ENCODE data around the gene IL6R. TPM values are rescaled to one million over a fixed set of nuclear protein-coding genes. Genes with fewer than 3 reads are reported as not detected.
A peak's percentile ranks its signal among the peaks of the same experiment; 100 is the strongest.
"Not testable (repeated sequence)": the region's sequence is repeated elsewhere in the genome, so short reads cannot be mapped to it uniquely, and the experiment has no call there.

The IL6R gene
- total RNA-seq, 1 donor from 2014 or later = 3.3 TPM

DNA sequence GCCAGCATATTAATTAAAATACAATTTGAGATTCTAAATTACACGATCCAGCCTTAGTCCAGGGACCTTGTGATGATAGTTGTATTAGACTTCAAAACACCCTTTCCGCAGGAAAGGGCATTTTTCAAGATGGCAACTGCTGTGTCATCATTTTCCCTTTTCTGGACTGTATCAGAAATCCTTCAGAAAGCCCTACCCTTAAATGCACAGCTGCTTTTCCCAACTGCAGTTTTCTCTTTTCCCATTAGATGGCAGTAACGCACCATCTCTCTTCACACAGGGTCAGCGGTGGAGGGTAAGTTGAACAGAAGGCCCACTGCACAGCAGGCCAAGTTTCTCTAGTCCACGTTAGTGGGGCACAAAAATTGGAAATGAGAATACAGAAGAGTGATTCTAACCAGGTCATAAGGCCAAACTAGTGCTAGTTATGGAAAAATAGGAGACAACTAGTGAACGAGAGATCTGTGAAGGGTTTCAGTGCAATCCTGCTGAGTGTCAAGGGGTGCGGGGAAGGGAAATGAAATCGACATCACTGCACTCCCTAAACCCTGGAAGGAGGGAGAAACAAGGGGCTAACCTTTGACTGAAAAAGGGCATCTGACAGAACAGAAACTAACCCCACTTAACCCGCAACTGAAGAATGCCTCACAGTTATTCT, 74.8 kb downstream of the IL6R start:
- H3K4me3 Mint-ChIP-seq = no peak overlapping the region
- intact Hi-C loops (cut with micrococcal nuclease) = loop anchor here (1.0 to 5.0 kb wide), 2 partner anchors 66 to 73 kb away; partner anchors contain the start of gene IL6R
- H3K27me3 Mint-ChIP-seq = peaks cover 11% of the 10 kb centered on the region
- H3K4me1 Mint-ChIP-seq = peaks cover 14% of the 10 kb centered on the region
- no peaks in the 10 kb centered on the region for H3K9me3 Mint-ChIP-seq
- no peaks in the 10 kb centered on the region for H3K36me3 Mint-ChIP-seq (ENCODE audit: low read depth)
- no peak overlapping the region for H3K27ac Mint-ChIP-seq
- DNase-seq = peak; percentile 92

DNA sequence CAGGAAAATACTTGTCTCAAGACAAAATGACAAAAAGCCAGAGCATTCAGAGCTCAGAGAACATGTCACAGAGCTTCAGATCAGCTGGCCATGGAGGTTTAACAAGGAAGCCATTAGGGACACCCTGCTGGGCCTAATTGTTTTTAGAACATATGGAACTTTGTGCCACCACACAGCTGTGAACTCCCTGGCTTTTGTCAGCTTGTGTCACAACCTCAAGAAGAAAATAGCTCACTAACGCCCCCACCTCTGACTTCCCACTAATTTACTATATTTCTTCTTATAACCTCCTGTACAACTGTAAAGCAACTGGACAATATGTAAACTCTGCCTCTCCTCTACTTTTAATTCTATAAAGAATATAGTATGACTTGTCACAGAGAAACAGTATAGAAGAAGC, 75.9 kb downstream of the IL6R start:
- H3K4me3 Mint-ChIP-seq = no peak overlapping the region
- DNase-seq = no peak
- no peak overlapping the region for H3K27ac Mint-ChIP-seq
- intact Hi-C loops (cut with micrococcal nuclease) = no loop called here
- H3K27me3 Mint-ChIP-seq = peaks cover 15% of the 10 kb centered on the region
- no peaks in the 10 kb centered on the region for H3K9me3 Mint-ChIP-seq
- H3K36me3 Mint-ChIP-seq (ENCODE audit: low read depth) = no peaks in the 10 kb centered on the region
- peaks cover 14% of the 10 kb centered on the region for H3K4me1 Mint-ChIP-seq

DNA sequence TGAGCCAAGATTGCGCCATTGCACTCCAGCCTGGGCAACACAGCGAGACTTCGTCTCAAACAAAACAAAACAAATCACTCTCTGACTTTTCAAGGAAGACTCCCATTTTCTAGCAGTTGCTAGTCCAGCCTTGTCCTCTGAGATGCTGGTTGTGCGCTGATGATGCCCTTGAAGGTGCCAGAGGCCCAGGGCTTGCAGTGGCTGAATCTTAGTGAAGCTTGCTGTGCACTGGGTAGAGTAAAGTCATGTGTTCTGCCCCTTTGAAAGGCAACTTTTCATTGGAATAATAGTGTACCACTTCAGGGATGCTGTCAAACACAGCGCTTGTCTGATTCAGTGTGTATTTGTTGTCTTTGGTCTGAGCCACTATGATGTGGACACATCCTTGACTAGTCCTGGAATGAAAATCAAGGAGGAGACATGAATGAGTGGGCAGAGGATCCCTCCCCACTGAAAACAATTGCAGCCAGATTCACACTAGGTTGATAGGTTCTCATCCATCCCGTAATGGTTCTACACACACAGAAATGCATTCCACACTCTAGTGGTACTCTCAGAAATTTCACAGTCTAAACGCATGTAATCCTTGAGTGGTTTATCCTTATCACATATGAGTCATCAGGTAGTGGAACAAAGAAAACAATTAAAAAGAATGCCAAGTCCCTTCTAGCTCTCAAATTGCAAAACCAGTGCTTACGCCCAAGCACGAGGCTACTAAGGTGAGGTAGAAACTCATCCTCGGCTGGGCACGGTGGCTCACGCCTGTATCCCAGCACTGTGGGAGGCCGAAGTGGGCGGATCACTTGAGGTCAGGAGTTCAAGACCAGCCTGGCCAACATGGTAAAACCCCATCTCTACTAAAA, 79.0 kb downstream of the IL6R start:
- no peaks in the 10 kb centered on the region for H3K9me3 Mint-ChIP-seq
- no peak overlapping the region for H3K4me3 Mint-ChIP-seq
- H3K36me3 Mint-ChIP-seq (ENCODE audit: low read depth) = no peaks in the 10 kb centered on the region
- peaks cover 19% of the 10 kb centered on the region for H3K27me3 Mint-ChIP-seq
- peaks cover 2% of the 10 kb centered on the region for H3K4me1 Mint-ChIP-seq
- no peak overlapping the region for H3K27ac Mint-ChIP-seq
- no peak for DNase-seq
- intact Hi-C loops (cut with micrococcal nuclease) = no loop called here

DNA sequence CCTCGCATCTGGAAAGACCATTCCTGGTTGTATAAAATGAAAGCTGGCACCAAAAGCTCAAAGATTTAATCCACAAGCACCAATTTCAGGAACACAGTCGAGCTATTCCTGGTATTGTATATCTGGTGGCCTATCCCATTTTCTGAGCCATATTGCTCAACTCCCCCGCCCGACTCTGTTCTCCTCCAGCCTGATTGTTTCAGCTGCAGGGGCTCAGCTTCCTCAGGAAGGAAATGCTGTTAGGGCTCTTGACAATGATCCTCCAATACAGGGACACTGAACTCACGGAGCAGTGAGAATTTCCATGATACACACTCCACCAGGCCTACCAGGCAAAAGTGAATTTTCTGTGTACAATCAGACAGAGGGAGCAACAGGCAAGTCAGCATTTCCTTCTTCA, 80.0 kb downstream of the IL6R start:
- Mint-ChIP-seq H3K4me3 (no peak overlapping the region), H3K27me3 (peaks cover 23% of the 10 kb centered on the region)
- intact Hi-C loops (cut with micrococcal nuclease) = no loop called here

DNA sequence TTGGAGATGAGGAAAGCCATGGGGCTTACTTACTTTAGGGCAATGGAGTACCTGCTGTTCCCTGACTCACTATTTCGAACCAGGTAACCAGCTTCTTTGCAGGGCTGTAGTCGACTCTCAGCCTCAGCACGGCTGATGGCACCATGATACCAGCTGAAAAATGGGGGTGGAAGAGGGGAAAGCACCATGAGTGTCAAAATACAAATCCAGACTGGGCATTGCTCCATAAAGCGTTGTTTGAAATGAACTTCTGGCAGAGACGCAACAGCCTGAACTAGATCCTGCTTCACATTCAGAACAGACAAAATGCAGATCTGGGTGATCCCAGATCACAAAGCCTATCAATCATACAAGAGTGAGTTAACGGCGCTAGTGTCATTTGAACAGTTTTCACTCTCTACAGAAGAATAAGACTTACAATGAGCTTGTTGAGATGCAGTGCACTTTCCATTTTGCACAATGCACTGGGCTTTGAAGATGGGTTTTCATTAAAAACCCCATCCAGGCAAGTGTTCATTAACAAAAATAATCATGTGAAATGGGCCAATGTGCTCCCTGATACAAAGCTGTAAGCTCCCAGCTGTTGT, 80.9 kb downstream of the IL6R start:
- intact Hi-C loops (cut with micrococcal nuclease) = no loop called here
- Mint-ChIP-seq H3K27me3 (peaks cover 28% of the 10 kb centered on the region), H3K9me3 (no peaks in the 10 kb centered on the region), H3K36me3 (ENCODE audit: low read depth) (no peaks in the 10 kb centered on the region), H3K4me1 (no peaks in the 10 kb centered on the region), H3K4me3 (no peak overlapping the region), H3K27ac (no peak overlapping the region)
- DNase-seq = no peak

More for the DNA sequence above, 80.0 kb downstream of the IL6R start:
- no peak for DNase-seq
- no peaks in the 10 kb centered on the region for H3K4me1 Mint-ChIP-seq
- H3K27ac Mint-ChIP-seq = no peak overlapping the region
- no peaks in the 10 kb centered on the region for H3K9me3 Mint-ChIP-seq
- H3K36me3 Mint-ChIP-seq (ENCODE audit: low read depth) = no peaks in the 10 kb centered on the region

DNA sequence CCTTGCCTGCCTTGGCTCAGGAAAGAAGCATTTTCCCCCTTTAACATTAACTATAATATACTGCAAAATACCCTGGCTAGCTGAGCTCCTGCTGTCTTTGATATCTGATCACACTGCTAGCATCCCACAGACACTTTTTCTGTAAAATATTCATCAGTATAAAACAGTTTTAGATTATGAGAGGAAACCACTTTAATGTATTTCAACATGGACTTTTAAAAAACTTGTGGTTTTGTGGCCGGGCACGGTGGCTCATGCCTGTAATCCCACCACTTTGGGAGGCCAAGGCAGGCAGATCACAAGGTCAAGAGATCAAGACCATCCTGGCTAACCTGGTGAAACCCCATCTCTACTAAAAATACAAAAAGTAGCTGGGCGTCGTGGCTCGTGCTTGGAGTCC, 81.6 kb downstream of the IL6R start:
- H3K9me3 Mint-ChIP-seq; intact Hi-C loops (cut with micrococcal nuclease); H3K36me3 Mint-ChIP-seq (ENCODE audit: low read depth); H3K4me3 Mint-ChIP-seq; DNase-seq; H3K4me1 Mint-ChIP-seq; H3K27ac Mint-ChIP-seq: not testable (repeated sequence)
- peaks cover 35% of the 10 kb centered on the region for H3K27me3 Mint-ChIP-seq

DNA sequence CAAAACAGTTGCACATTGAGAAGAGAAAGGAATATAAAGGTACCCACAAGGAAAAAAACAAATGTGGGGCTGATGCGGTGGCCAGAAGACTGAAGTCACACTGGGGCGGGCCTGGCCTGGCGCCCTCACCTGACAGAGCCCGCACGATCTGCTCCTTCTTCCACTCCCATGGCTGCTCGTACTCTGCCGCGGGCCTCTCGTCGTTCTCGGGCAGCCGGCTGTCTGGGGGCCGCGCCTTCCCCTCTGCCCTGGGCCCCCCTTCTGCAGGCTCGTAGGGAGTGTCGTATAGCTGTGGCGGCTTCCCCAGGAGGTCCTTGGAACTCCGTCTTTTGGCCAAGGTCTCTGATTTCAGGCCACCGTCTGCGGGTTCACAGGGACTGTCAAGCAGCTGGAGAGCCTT, 83.8 kb downstream of the IL6R start:
- DNase-seq = no peak
- Mint-ChIP-seq H3K4me3 (no peak overlapping the region), H3K4me1 (peaks cover 16% of the 10 kb centered on the region), H3K27ac (no peak overlapping the region), H3K9me3 (no peaks in the 10 kb centered on the region), H3K27me3 (peaks cover 34% of the 10 kb centered on the region), H3K36me3 (ENCODE audit: low read depth) (no peaks in the 10 kb centered on the region)
- intact Hi-C loops (cut with micrococcal nuclease) = no loop called here

DNA sequence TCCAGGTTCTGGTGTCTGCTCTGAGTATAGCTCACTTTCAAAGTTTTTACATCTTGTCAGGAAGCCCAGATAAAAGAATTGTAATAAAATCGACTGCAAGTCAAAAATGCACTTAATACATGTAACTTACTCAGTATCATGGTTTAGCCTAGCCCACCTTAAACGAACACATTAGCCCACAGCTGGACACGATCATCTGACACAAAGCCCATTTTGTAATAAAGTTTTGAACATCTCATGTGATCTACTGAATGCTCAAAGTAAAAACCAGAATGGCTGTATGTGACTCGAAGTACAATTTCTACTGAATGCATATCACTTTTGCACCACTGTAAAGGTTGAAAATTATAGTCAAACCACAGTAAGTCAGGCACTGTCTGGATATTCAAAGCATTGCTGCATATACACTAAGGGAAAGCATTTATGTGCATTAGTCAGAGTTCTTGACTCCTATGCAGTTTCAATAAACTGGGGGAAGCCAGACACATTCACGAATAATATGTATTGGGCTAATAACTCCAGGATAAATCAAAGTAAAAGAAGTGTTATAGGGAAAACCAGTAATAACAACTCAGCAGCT, 84.6 kb downstream of the IL6R start:
- no peak for DNase-seq
- intact Hi-C loops (cut with micrococcal nuclease) = no loop called here
- Mint-ChIP-seq H3K36me3 (ENCODE audit: low read depth) (no peaks in the 10 kb centered on the region), H3K27ac (no peak overlapping the region), H3K27me3 (peaks cover 30% of the 10 kb centered on the region), H3K4me3 (no peak overlapping the region), H3K4me1 (peaks cover 16% of the 10 kb centered on the region), H3K9me3 (no peaks in the 10 kb centered on the region)

DNA sequence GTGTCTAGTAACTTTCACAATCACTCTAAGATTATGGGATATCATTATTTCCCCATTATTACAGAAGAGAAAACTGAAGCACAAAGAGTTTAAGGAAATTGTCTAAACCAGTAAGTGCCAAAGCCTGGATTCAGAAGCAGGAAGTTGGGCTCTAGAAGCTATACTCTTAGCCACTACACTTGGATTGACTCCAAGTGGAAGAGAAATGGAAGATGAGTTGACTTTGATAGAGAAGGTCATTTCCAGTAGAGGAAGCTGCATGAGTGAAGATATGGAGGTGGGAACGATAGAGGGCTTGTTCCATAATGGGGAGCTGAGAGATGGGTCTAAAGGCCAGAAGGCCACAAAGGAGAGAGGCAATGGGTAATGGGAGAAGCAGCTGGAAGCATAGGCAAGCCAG, 85.2 kb downstream of the IL6R start:
- Mint-ChIP-seq H3K36me3 (ENCODE audit: low read depth) (no peaks in the 10 kb centered on the region), H3K4me1 (peaks cover 16% of the 10 kb centered on the region), H3K4me3 (no peak overlapping the region), H3K27me3 (peaks cover 30% of the 10 kb centered on the region), H3K9me3 (no peaks in the 10 kb centered on the region), H3K27ac (no peak overlapping the region)
- intact Hi-C loops (cut with micrococcal nuclease) = no loop called here
- DNase-seq = no peak

DNA sequence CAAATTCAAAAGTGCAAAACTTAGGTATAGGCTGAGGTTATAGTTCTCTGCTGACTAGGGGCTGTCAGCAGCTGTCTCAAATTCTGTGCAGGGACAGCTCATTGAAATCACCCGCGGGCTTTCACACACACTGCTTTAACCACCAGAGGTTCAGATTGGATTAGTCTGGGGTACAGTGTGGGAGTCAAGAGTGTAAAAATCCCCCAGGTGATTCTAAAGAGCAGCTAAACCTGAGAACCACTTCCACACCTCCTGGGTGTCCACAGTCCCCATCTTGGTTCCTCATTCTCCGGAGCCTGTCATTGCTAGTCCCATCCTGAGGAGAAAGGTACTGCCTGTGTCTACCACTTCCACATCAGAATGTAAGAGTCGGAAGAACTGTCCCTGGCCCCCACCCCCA, 87.0 kb downstream of the IL6R start:
- H3K4me1 Mint-ChIP-seq = peaks cover 19% of the 10 kb centered on the region
- H3K36me3 Mint-ChIP-seq (ENCODE audit: low read depth) = no peaks in the 10 kb centered on the region
- no peak overlapping the region for H3K27ac Mint-ChIP-seq
- no peak overlapping the region for H3K4me3 Mint-ChIP-seq
- DNase-seq = no peak
- no peaks in the 10 kb centered on the region for H3K9me3 Mint-ChIP-seq
- H3K27me3 Mint-ChIP-seq = peaks cover 30% of the 10 kb centered on the region
- intact Hi-C loops (cut with micrococcal nuclease) = no loop called here

DNA sequence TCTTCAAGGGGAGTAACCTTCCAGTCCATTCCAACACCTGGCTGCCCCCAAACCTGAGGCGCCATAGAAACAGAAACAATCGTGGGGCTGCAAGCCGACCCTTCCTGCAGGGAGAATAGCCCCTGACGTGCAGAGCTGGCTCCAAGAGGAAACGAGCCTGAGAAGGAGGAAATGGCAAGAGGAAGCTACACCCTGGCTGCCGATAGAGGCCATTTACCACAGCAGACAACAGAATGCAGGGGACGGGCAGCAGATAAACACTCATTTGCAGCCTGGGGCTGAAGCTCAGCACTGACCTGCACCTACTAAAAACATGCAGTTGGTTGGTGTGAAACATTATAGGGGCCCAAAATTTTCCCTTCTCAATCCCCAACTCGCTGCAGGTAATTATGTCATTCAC, 88.1 kb downstream of the IL6R start:
- H3K4me1 Mint-ChIP-seq = peaks cover 20% of the 10 kb centered on the region
- intact Hi-C loops (cut with micrococcal nuclease) = no loop called here
- H3K36me3 Mint-ChIP-seq (ENCODE audit: low read depth) = no peaks in the 10 kb centered on the region
- peaks cover 29% of the 10 kb centered on the region for H3K27me3 Mint-ChIP-seq
- H3K4me3 Mint-ChIP-seq = peak overlapping the region; percentile 43
- no peak overlapping the region for H3K27ac Mint-ChIP-seq
- H3K9me3 Mint-ChIP-seq = no peaks in the 10 kb centered on the region
- DNase-seq = peak; percentile 70

DNA sequence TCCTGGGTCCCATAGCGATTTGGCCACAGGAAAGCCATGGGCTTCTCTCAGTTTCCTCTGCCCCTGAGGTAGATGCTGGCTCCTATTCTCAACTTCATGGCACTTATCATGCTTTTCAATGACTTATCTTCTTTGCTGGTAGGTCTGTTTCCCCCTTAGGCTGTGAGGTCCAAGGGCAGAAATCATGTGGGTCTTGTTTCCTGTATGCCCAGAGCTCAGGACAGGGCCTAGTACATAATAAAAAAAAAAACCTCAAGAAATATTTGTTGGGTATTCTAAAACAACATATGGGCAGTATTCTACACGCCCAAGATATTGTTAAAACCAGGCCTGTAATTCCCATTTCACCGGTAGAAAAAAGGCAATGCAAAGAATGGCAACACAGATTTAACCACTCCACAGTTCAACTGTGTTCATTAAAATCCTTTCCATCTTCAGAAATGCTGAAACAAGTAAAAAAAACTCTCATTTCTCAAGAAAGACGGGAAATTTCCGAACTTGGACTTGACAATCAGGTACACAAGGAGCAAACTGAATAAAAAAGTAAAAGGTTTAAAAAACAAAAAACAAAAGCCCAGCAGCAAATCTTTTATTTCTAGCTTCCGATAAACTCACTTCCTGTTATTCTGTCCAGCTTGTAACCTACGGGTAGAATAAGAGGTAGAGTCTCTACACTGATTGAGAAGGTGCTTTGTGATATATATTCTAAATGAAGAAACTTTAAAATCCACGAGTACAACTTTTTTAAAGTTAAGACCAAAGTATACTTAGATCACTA, 90.5 kb downstream of the IL6R start:
- DNase-seq = no peak
- no peaks in the 10 kb centered on the region for H3K36me3 Mint-ChIP-seq (ENCODE audit: low read depth)
- no peak overlapping the region for H3K4me3 Mint-ChIP-seq
- H3K9me3 Mint-ChIP-seq = no peaks in the 10 kb centered on the region
- peaks cover 44% of the 10 kb centered on the region for H3K27me3 Mint-ChIP-seq
- intact Hi-C loops (cut with micrococcal nuclease) = no loop called here
- H3K4me1 Mint-ChIP-seq = peaks cover 24% of the 10 kb centered on the region
- no peak overlapping the region for H3K27ac Mint-ChIP-seq

DNA sequence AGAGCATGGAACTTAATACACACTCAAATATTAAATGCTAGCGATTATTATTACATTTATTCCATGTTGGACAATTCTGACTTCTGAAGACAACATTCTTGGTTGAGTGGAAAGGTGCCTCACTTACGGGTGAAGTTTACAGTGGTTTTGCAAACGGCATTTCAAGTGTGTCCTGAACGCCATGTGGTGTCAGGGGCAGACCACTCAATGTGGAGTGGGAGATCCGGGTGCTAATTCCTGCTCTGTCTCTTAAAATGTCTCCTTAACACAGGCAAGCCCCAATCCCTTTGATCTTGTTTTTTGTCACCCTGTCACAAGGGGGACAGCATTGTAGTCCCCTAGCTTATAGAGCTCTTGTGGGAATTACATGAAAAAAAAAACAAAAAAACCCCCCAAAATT, 91.2 kb downstream of the IL6R start:
- no peak overlapping the region for H3K4me3 Mint-ChIP-seq
- peaks cover 1% of the 10 kb centered on the region for H3K36me3 Mint-ChIP-seq (ENCODE audit: low read depth)
- intact Hi-C loops (cut with micrococcal nuclease) = no loop called here
- H3K27me3 Mint-ChIP-seq = peaks cover 47% of the 10 kb centered on the region
- H3K9me3 Mint-ChIP-seq = no peaks in the 10 kb centered on the region
- peaks cover 24% of the 10 kb centered on the region for H3K4me1 Mint-ChIP-seq
- no peak for DNase-seq
- H3K27ac Mint-ChIP-seq = no peak overlapping the region

Measured in activated CD4-positive, alpha-beta T cell treated with anti-CD3 and anti-CD28 coated beads, Interleukin-2, amount 10 ng/mL, durations not matched to agents 24 days and 14 days (primary cell).